Measurements from ENCODE around the gene SHISA4.

GRCh38 chr1:201892211-201892610 is 3.5 kb downstream of the SHISA4 start:
- TF ChIP-seq CTCF (IDR thresholded peaks at IDR 0.05; ENCODE audit: control extremely low read depth in 1 of 3, insufficient read depth in 1 of 3, low read depth in 1 of 3, low read length in 3 of 3) (no peak), POLR2AphosphoS5 (IDR thresholded peaks at IDR 0.05; ENCODE audit: low read depth, low read length) (no peak), MAX (IDR thresholded peaks at IDR 0.05) (no peak), TEAD4 (IDR thresholded peaks at IDR 0.05; ENCODE audit: low read depth, low read length) (no peak), EP300 (IDR thresholded peaks at IDR 0.05; ENCODE audit: borderline replicate concordance in 1 of 2, low read depth in 2 of 2, low read length in 2 of 2) (no peak), ZNF274 (IDR thresholded peaks at IDR 0.05; ENCODE audit: borderline replicate concordance, extremely low read depth, low read length) (no peak), SIX5 (IDR thresholded peaks at IDR 0.05; ENCODE audit: low read depth, low read length) (no peak), BCL11A (IDR thresholded peaks at IDR 0.05; ENCODE audit: low read depth in 2 of 2, low read length in 2 of 2) (no peak)

Data from H1 (cell line).